WTC11 (cell line): ENCODE data around the gene ARHGAP6. TPM values are rescaled to one million over a fixed set of nuclear protein-coding genes. Genes with fewer than 3 reads are reported as not detected.

Experiments
- ATAC-seq: fragments of 200-7000 bp; cut with Tn5 transposase; 2 replicates; pipeline ENCODE4 v1.10.0; 2021; ENCODE audit warnings: mild to moderate bottlenecking, moderate library complexity
- CTCF ChIA-PET: fragments of 300-600 bp; sonication (Branson Sonifier 250); formaldehyde crosslinking; loops from one replicate; lab custom pipeline; 2021; ENCODE audit warnings: antibody characterized with exemption; lab: Charles Lee
- POLR2A ChIA-PET: fragments of 350-600 bp; sonication (Branson Sonifier 250); formaldehyde crosslinking; loops from one replicate; lab custom pipeline; 2021; ENCODE audit warnings: antibody characterized with exemption; lab: Charles Lee
- DNase-seq: peaks from one replicate; pipeline ENCODE4 v3.0.0; 2021; ENCODE audit warnings: low spot score
- H3K27ac Mint-ChIP-seq: 2 replicates; pipeline ENCODE4 v1.8.0; 2021; ENCODE audit warnings: mixed read lengths
- H3K27me3 Mint-ChIP-seq: 2 replicates; pipeline ENCODE4 v1.8.0; 2021; ENCODE audit warnings: low read depth, mild to moderate bottlenecking, moderate library complexity, mixed read lengths
- H3K36me3 Mint-ChIP-seq: 2 replicates; pipeline ENCODE4 v1.8.0; 2021; ENCODE audit warnings: mixed read lengths
- H3K4me1 Mint-ChIP-seq: 2 replicates; pipeline ENCODE4 v1.8.0; 2022; ENCODE audit warnings: mixed read lengths
- H3K4me3 Mint-ChIP-seq: 2 replicates; pipeline ENCODE4 v1.8.0; 2021; ENCODE audit warnings: mild to moderate bottlenecking, moderate library complexity, mixed read lengths
- H3K9me3 Mint-ChIP-seq: 2 replicates; pipeline ENCODE4 v1.8.0; 2021; ENCODE audit warnings: mixed read lengths
- ESRRA ChIP-seq: sonication (generic); formaldehyde crosslinking; IDR thresholded peaks from 2 replicates; pipeline ENCODE4 v1.8.1; 2022; ENCODE audit warnings: mild to moderate bottlenecking, missing genetic modification reagents, borderline replicate concordance
- FOXJ3 ChIP-seq: sonication (generic); formaldehyde crosslinking; IDR thresholded peaks from 2 replicates; pipeline ENCODE4 v1.9.0; 2021; ENCODE audit warnings: missing genetic modification reagents, mild to moderate bottlenecking, borderline replicate concordance
- GABPB1 ChIP-seq: sonication (generic); formaldehyde crosslinking; IDR thresholded peaks from 2 replicates; pipeline ENCODE4 v1.8.1; 2023; ENCODE audit warnings: mild to moderate bottlenecking, missing genetic modification reagents
- OVOL2 ChIP-seq: fragments of 250-450 bp; sonication (Bioruptor Pico); IDR thresholded peaks from 2 replicates; pipeline ENCODE4 v1.9.0; 2021; ENCODE audit warnings: mild to moderate bottlenecking, borderline replicate concordance
- PRRX2 ChIP-seq: fragments of 250-450 bp; sonication (Bioruptor Pico); IDR thresholded peaks from 2 replicates; pipeline ENCODE4 v1.8.0; 2021; ENCODE audit warnings: mild to moderate bottlenecking
- RELA ChIP-seq: sonication (generic); formaldehyde crosslinking; IDR thresholded peaks from 2 replicates; pipeline ENCODE4 v1.8.1; 2022; ENCODE audit warnings: missing genetic modification reagents, mild to moderate bottlenecking, borderline replicate concordance
- SMAD3 ChIP-seq: sonication (generic); formaldehyde crosslinking; IDR thresholded peaks from 2 replicates; pipeline ENCODE4 v1.8.0; 2022; ENCODE audit warnings: missing genetic modification reagents, mild to moderate bottlenecking, borderline replicate concordance
- TP53 ChIP-seq: sonication (generic); formaldehyde crosslinking; IDR thresholded peaks from 2 replicates; pipeline ENCODE4 v1.8.1; 2023; ENCODE audit warnings: mild to moderate bottlenecking, missing genetic modification reagents
- ZBTB21 ChIP-seq: sonication (generic); formaldehyde crosslinking; IDR thresholded peaks from 2 replicates; pipeline ENCODE4 v1.8.1; 2023; ENCODE audit warnings: mild to moderate bottlenecking, missing genetic modification reagents, borderline replicate concordance
- ZNF219 ChIP-seq: sonication (generic); formaldehyde crosslinking; IDR thresholded peaks from 2 replicates; pipeline ENCODE4 v1.8.0; 2023; ENCODE audit warnings: missing genetic modification reagents, mild to moderate bottlenecking, borderline replicate concordance
- ZNF232 ChIP-seq: sonication (generic); formaldehyde crosslinking; IDR thresholded peaks from 2 replicates; pipeline ENCODE4 v1.8.0; 2022; ENCODE audit warnings: mild to moderate bottlenecking, missing genetic modification reagents
- ZNF396 ChIP-seq: fragments of 250-450 bp; sonication (Bioruptor Pico); IDR thresholded peaks from 2 replicates; pipeline ENCODE4 v1.8.0; 2021; ENCODE audit warnings: mild to moderate bottlenecking, moderate library complexity, borderline replicate concordance
- total RNA-seq: library from RNA; stranded (reverse); gene quantifications from 3 replicates; pipeline ENCODE4 v1.2.3, GENCODE V29; 2021
- TF ChIP-seq, protein P1 (sequence below): fragments of 200-600 bp; IDR thresholded peaks from 2 replicates; pipeline ENCODE4 v1.8.0; 2022; ENCODE audit warnings: antibody characterized with exemption
- TF ChIP-seq, protein P2 (sequence below): fragments of 250-450 bp; sonication (Bioruptor Pico); IDR thresholded peaks from 2 replicates; pipeline ENCODE4 v1.9.0; 2021; ENCODE audit warnings: moderate library complexity, mild to moderate bottlenecking, inconsistent platforms, borderline replicate concordance
- TF ChIP-seq, protein P3 (sequence below): fragments of 250-450 bp; sonication (Bioruptor Pico); IDR thresholded peaks from 2 replicates; pipeline ENCODE4 v1.9.0; 2021; ENCODE audit warnings: mild to moderate bottlenecking
- TF ChIP-seq, protein P4 (sequence below): sonication (generic); formaldehyde crosslinking; IDR thresholded peaks from 2 replicates; pipeline ENCODE4 v1.8.0; 2023; ENCODE audit warnings: missing genetic modification reagents
- TF ChIP-seq, protein P5 (sequence below): sonication (generic); formaldehyde crosslinking; IDR thresholded peaks from 2 replicates; pipeline ENCODE4 v1.8.1; 2023; ENCODE audit warnings: mild to moderate bottlenecking, missing genetic modification reagents
- TF ChIP-seq, protein P6 (sequence below): sonication (generic); formaldehyde crosslinking; conservative IDR thresholded peaks from 2 replicates; pipeline ENCODE4 v1.8.1; 2023; ENCODE audit warnings: mild to moderate bottlenecking, low read depth, missing genetic modification reagents, moderate library complexity

Gene ARHGAP6
- total RNA-seq, 1 experiment from 2014 or later: 1.0 TPM

DNA sequence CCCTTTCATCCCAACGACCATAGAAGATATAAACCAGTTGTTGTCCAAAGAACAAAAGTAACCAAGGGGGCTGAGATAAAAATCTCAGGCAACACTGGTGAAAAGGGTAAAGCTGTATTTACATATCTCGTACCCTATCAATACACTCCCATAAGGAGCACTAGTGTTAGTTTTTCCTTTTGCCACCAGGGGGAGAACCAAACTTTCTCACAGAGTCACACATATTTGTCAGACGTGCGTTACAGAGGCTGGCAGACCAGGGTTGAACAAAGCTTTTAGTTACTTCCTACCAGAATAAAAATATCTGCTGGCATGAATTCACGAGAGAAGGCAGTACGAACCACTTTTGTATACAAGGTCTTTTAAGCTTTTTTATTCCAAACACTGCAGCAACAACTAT is 284.3 kb downstream of the ARHGAP6 start:
- no peak overlapping the region for H3K4me3 Mint-ChIP-seq
- no peaks in the 10 kb centered on the region for H3K27me3 Mint-ChIP-seq
- peak; percentile 11 for DNase-seq
- ChIA-PET POLR2A (no interaction called here), CTCF (interaction anchor here (1.0 to 2.2 kb wide), 4 partner anchors 19 to 166 kb away, joined by 3 to 9 read pairs (median 6); no protein-coding TSS in a partner anchor)
- ATAC-seq: peak; percentile 81
- no peaks in the 10 kb centered on the region for H3K4me1 Mint-ChIP-seq
- H3K9me3 Mint-ChIP-seq: peaks cover 8% of the 10 kb centered on the region
- TF ChIP-seq ZNF219 (CRISPR knock-in tag): no peak
- TF ChIP-seq, protein P1, sequence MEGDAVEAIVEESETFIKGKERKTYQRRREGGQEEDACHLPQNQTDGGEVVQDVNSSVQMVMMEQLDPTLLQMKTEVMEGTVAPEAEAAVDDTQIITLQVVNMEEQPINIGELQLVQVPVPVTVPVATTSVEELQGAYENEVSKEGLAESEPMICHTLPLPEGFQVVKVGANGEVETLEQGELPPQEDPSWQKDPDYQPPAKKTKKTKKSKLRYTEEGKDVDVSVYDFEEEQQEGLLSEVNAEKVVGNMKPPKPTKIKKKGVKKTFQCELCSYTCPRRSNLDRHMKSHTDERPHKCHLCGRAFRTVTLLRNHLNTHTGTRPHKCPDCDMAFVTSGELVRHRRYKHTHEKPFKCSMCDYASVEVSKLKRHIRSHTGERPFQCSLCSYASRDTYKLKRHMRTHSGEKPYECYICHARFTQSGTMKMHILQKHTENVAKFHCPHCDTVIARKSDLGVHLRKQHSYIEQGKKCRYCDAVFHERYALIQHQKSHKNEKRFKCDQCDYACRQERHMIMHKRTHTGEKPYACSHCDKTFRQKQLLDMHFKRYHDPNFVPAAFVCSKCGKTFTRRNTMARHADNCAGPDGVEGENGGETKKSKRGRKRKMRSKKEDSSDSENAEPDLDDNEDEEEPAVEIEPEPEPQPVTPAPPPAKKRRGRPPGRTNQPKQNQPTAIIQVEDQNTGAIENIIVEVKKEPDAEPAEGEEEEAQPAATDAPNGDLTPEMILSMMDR: 0 out of 2 replicates have a peak, but pooled peaks have one; percentile 25
- TF ChIP-seq, protein P2, sequence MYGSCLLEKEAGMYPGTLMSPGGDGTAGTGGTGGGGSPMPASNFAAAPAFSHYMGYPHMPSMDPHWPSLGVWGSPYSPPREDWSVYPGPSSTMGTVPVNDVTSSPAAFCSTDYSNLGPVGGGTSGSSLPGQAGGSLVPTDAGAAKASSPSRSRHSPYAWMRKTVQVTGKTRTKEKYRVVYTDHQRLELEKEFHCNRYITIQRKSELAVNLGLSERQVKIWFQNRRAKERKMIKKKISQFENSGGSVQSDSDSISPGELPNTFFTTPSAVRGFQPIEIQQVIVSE (CRISPR knock-in tag): no peak
- H3K36me3 Mint-ChIP-seq: no peaks in the 10 kb centered on the region
- no peak overlapping the region for H3K27ac Mint-ChIP-seq

DNA sequence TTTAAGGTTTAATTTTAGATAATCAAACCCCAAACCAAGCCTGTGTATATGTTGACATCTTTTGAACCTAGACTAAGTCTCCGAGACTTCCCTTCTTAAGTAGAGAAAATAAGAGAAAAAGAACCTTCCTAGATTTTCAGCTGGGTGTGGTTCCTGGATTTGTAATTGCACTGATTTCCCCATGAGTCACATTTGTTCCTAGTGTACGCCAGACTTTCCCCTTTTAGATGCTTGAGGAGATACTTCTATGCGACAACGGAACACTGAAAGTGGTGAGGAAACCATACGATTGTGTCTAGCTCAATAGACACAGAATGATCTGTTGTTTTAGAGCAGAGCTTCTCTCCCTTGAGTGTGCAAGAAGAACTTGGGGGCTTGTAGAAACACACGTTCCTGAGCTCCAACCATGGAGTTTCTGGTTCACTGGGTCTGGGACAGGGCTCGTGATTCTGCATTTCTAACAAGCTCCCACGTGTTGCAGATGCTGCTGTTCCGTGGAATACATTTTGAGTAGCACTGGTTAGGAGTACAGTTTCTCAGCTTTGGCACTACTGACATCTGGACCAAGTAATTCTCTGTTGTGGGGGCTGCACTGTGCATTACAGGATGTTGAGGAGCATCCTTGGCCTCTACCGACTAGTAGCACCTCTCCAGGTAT is 285.4 kb downstream of the ARHGAP6 start:
- ChIA-PET CTCF (interaction anchor here (2.2 kb wide), 1 partner anchor 165 kb away, joined by 9 read pairs; no protein-coding TSS in a partner anchor), POLR2A (no interaction called here)
- no peak overlapping the region for H3K4me3 Mint-ChIP-seq
- no peak overlapping the region for H3K27ac Mint-ChIP-seq
- no peaks in the 10 kb centered on the region for H3K36me3 Mint-ChIP-seq
- H3K4me1 Mint-ChIP-seq: peaks cover 9% of the 10 kb centered on the region
- peaks cover 8% of the 10 kb centered on the region for H3K9me3 Mint-ChIP-seq
- no peaks in the 10 kb centered on the region for H3K27me3 Mint-ChIP-seq
- TF ChIP-seq GABPB1 (CRISPR knock-in tag) (no peak), TP53 (CRISPR knock-in tag) (no peak), OVOL2 (no peak), FOXJ3 (CRISPR knock-in tag) (no peak)
- TF ChIP-seq, protein P3, sequence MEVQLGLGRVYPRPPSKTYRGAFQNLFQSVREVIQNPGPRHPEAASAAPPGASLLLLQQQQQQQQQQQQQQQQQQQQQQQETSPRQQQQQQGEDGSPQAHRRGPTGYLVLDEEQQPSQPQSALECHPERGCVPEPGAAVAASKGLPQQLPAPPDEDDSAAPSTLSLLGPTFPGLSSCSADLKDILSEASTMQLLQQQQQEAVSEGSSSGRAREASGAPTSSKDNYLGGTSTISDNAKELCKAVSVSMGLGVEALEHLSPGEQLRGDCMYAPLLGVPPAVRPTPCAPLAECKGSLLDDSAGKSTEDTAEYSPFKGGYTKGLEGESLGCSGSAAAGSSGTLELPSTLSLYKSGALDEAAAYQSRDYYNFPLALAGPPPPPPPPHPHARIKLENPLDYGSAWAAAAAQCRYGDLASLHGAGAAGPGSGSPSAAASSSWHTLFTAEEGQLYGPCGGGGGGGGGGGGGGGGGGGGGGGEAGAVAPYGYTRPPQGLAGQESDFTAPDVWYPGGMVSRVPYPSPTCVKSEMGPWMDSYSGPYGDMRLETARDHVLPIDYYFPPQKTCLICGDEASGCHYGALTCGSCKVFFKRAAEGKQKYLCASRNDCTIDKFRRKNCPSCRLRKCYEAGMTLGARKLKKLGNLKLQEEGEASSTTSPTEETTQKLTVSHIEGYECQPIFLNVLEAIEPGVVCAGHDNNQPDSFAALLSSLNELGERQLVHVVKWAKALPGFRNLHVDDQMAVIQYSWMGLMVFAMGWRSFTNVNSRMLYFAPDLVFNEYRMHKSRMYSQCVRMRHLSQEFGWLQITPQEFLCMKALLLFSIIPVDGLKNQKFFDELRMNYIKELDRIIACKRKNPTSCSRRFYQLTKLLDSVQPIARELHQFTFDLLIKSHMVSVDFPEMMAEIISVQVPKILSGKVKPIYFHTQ: no peak
- no peak for DNase-seq
- no peak for ATAC-seq

DNA sequence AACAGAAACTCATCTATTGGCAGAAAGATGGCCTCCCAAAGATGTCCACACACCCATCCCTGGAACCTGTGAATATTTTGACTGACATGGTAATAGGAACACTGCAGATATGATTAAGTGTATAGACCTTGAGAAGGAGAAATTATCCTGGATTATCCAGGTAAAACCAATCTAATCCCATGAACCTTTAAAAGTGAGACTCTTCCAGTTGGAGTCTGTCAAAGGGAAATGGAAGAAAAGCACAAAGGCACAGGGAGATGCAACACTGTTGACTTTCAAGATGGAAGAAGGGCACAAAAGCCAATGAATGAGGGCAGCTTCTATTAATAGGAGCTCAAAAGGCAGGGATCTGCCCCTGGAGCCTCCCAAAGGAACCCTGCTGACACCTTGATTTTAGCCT is 289.6 kb downstream of the ARHGAP6 start:
- POLR2A ChIA-PET: no interaction called here
- ATAC-seq (no peak), DNase-seq (no peak)
- CTCF ChIA-PET: no interaction called here
- H3K4me1 Mint-ChIP-seq: peaks cover 16% of the 10 kb centered on the region
- no peak overlapping the region for H3K4me3 Mint-ChIP-seq
- H3K27me3 Mint-ChIP-seq: no peaks in the 10 kb centered on the region
- peaks cover 8% of the 10 kb centered on the region for H3K9me3 Mint-ChIP-seq
- no peaks in the 10 kb centered on the region for H3K36me3 Mint-ChIP-seq
- H3K27ac Mint-ChIP-seq: no peak overlapping the region
- TF ChIP-seq, protein P4, sequence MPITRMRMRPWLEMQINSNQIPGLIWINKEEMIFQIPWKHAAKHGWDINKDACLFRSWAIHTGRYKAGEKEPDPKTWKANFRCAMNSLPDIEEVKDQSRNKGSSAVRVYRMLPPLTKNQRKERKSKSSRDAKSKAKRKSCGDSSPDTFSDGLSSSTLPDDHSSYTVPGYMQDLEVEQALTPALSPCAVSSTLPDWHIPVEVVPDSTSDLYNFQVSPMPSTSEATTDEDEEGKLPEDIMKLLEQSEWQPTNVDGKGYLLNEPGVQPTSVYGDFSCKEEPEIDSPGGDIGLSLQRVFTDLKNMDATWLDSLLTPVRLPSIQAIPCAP (CRISPR knock-in tag): no peak
- TF ChIP-seq ZNF232 (CRISPR knock-in tag): no peak
- TF ChIP-seq SMAD3: no peak
- no peak for TF ChIP-seq ZNF396 (CRISPR knock-in tag)
- TF ChIP-seq, protein P1: no peak
- TF ChIP-seq, protein P5, sequence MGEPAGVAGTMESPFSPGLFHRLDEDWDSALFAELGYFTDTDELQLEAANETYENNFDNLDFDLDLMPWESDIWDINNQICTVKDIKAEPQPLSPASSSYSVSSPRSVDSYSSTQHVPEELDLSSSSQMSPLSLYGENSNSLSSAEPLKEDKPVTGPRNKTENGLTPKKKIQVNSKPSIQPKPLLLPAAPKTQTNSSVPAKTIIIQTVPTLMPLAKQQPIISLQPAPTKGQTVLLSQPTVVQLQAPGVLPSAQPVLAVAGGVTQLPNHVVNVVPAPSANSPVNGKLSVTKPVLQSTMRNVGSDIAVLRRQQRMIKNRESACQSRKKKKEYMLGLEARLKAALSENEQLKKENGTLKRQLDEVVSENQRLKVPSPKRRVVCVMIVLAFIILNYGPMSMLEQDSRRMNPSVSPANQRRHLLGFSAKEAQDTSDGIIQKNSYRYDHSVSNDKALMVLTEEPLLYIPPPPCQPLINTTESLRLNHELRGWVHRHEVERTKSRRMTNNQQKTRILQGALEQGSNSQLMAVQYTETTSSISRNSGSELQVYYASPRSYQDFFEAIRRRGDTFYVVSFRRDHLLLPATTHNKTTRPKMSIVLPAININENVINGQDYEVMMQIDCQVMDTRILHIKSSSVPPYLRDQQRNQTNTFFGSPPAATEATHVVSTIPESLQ (CRISPR knock-in tag): no peak
- TF ChIP-seq RELA (CRISPR knock-in tag): no peak
- TF ChIP-seq, protein P6, sequence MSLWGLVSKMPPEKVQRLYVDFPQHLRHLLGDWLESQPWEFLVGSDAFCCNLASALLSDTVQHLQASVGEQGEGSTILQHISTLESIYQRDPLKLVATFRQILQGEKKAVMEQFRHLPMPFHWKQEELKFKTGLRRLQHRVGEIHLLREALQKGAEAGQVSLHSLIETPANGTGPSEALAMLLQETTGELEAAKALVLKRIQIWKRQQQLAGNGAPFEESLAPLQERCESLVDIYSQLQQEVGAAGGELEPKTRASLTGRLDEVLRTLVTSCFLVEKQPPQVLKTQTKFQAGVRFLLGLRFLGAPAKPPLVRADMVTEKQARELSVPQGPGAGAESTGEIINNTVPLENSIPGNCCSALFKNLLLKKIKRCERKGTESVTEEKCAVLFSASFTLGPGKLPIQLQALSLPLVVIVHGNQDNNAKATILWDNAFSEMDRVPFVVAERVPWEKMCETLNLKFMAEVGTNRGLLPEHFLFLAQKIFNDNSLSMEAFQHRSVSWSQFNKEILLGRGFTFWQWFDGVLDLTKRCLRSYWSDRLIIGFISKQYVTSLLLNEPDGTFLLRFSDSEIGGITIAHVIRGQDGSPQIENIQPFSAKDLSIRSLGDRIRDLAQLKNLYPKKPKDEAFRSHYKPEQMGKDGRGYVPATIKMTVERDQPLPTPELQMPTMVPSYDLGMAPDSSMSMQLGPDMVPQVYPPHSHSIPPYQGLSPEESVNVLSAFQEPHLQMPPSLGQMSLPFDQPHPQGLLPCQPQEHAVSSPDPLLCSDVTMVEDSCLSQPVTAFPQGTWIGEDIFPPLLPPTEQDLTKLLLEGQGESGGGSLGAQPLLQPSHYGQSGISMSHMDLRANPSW (CRISPR knock-in tag): no peak
- TF ChIP-seq ZBTB21 (CRISPR knock-in tag): no peak
- TF ChIP-seq PRRX2 (CRISPR knock-in tag): no peak
- TF ChIP-seq ESRRA (CRISPR knock-in tag): no peak
